Activated CD4-positive, alpha-beta T cell treated with anti-CD3 and anti-CD28 coated beads, Interleukin-2, Interleukin-4, amounts not matched to agents 100 ng/mL and 50 ng/mL, durations not matched to agents 16 hours and 8 hours (primary cell): ENCODE measurements around the gene CIAO1.
"Not testable (repeated sequence)": the region's sequence is repeated elsewhere in the genome, so short reads cannot be mapped to it uniquely, and the experiment has no call there.

Experiments
- DNase-seq: peaks from one replicate; pipeline ENCODE4 v3.0.0-alpha.2; 2020; ENCODE audit warnings: low spot score

CIAO1 gene

GRCh38 chr2:96250188-96250587 lies 15.8 kb upstream of the CIAO1 start:
- DNase-seq: no peak

GRCh38 chr2:96251721-96252292 lies 14.2 kb upstream of the CIAO1 start:
- no peak for DNase-seq

GRCh38 chr2:96252526-96252925 lies 13.5 kb upstream of the CIAO1 start:
- no peak for DNase-seq

GRCh38 chr2:96253006-96253405 lies 13.0 kb upstream of the CIAO1 start:
- no peak for DNase-seq

GRCh38 chr2:96254571-96254970 lies 11.5 kb upstream of the CIAO1 start:
- DNase-seq: no peak

- DNase-seq: no peak
These were observed 9.4 kb upstream of the CIAO1 start for GRCh38 chr2:96256611-96257113.

GRCh38 chr2:96257744-96258143 lies 8.3 kb upstream of the CIAO1 start:
- not testable (repeated sequence) for DNase-seq

- DNase-seq: no peak
These were observed 7.6 kb upstream of the CIAO1 start for GRCh38 chr2:96258166-96259022.

GRCh38 chr2:96259497-96259921 lies 6.5 kb upstream of the CIAO1 start:
- DNase-seq: no peak

- peak; percentile 22 for DNase-seq
These were observed 5.4 kb upstream of the CIAO1 start for GRCh38 chr2:96260387-96261260.

- DNase-seq: no peak
These were observed 4.6 kb upstream of the CIAO1 start for GRCh38 chr2:96261328-96262003.

- DNase-seq: no peak
These were observed 3.7 kb upstream of the CIAO1 start for GRCh38 chr2:96262306-96262705.

- no peak for DNase-seq
These were observed 1.9 kb upstream of the CIAO1 start for GRCh38 chr2:96264086-96264485.

GRCh38 chr2:96264656-96265348 lies 1.2 kb upstream of the CIAO1 start:
- peak; percentile 9 for DNase-seq

- DNase-seq: peak; percentile 10
These were observed 631 bp upstream of the CIAO1 start for GRCh38 chr2:96265349-96265839.

GRCh38 chr2:96267159-96267971 lies 1.3 kb downstream of the CIAO1 start:
- DNase-seq: peak; percentile 62

GRCh38 chr2:96271995-96272394 lies 6.0 kb downstream of the CIAO1 start:
- DNase-seq: no peak

GRCh38 chr2:96273763-96274162 lies 7.7 kb downstream of the CIAO1 start:
- DNase-seq: no peak

GRCh38 chr2:96274355-96275056 lies 8.5 kb downstream of the CIAO1 start:
- no peak for DNase-seq
